HepG2 (cell line): ENCODE measurements around the gene MTHFD1L. TPM values are rescaled to one million over a fixed set of nuclear protein-coding genes. Genes with fewer than 3 reads are reported as not detected.

Experiments
- ATAD3A ChIP-seq: sonication (generic); formaldehyde crosslinking; IDR thresholded peaks from 2 replicates; pipeline ENCODE4 v1.4.0; 2020; ENCODE audit warnings: missing genetic modification reagents
- CBX5 ChIP-seq: sonication (generic); formaldehyde crosslinking; IDR thresholded peaks from 2 replicates; pipeline ENCODE4 v1.4.0; 2020; ENCODE audit warnings: missing genetic modification reagents, borderline replicate concordance
- DNMT1 ChIP-seq: sonication (generic); formaldehyde crosslinking; IDR thresholded peaks from 2 replicates; pipeline ENCODE4 v1.5.1; 2020; ENCODE audit warnings: mild to moderate bottlenecking, missing genetic modification reagents
- ELF1 ChIP-seq: sonication (generic); formaldehyde crosslinking; IDR thresholded peaks from 2 replicates; pipeline ENCODE4 v1.4.0; 2020; ENCODE audit warnings: missing genetic modification reagents
- GATAD1 ChIP-seq: IDR thresholded peaks from 2 replicates; pipeline ENCODE4 v1.6.1; 2016; ENCODE audit warnings: missing genetic modification reagents, missing compliant biosample characterization
- GRHL1 ChIP-seq: sonication (generic); formaldehyde crosslinking; conservative IDR thresholded peaks from 2 replicates; pipeline ENCODE4 v1.8.0; 2022; ENCODE audit warnings: missing genetic modification reagents
- HMGA1 ChIP-seq: sonication (generic); formaldehyde crosslinking; conservative IDR thresholded peaks from 2 replicates; pipeline ENCODE4 v1.4.0; 2020; ENCODE audit warnings: missing genetic modification reagents
- IRF9 ChIP-seq: sonication (generic); formaldehyde crosslinking; IDR thresholded peaks from 2 replicates; pipeline ENCODE4 v1.8.0; 2022; ENCODE audit warnings: missing genetic modification reagents, mild to moderate bottlenecking, borderline replicate concordance
- PLRG1 ChIP-seq: fragments of 450-650 bp; conservative IDR thresholded peaks from 2 replicates; pipeline ENCODE4 v1.6.1; 2016
- POGK ChIP-seq: sonication (generic); formaldehyde crosslinking; conservative IDR thresholded peaks from 2 replicates; pipeline ENCODE4 v1.8.0; 2022; ENCODE audit warnings: mild to moderate bottlenecking, moderate library complexity, missing genetic modification reagents
- SP140L ChIP-seq: sonication (generic); formaldehyde crosslinking; IDR thresholded peaks from 2 replicates; pipeline ENCODE4 v1.4.0; 2020; ENCODE audit warnings: missing genetic modification reagents, borderline replicate concordance
- TAF15 ChIP-seq: fragments of 200-400 bp; formaldehyde crosslinking; IDR thresholded peaks from one replicate; pipeline ENCODE4 v1.6.1; 2018; ENCODE audit warnings: mild to moderate bottlenecking, low read depth, low read length; ENCODE audit not compliant: poor library complexity, severe bottlenecking
- TEAD3 ChIP-seq: optimal IDR thresholded peaks from 2 replicates; pipeline ENCODE3; 2016; ENCODE audit warnings: borderline replicate concordance
- TFAP4 ChIP-seq: sonication (generic); IDR thresholded peaks from 2 replicates; pipeline ENCODE4 v1.6.1; 2016; ENCODE audit warnings: low read depth, borderline replicate concordance
- TRIM22 ChIP-seq: fragments of 450-650 bp; IDR thresholded peaks from 2 replicates; pipeline ENCODE4 v1.6.1; 2017
- ZBTB33 ChIP-seq: sonication (generic); formaldehyde crosslinking; IDR thresholded peaks from 2 replicates; pipeline ENCODE4 v1.4.0; 2020; ENCODE audit warnings: missing genetic modification reagents
- ZNF747 ChIP-seq: sonication (generic); formaldehyde crosslinking; IDR thresholded peaks from 2 replicates; pipeline ENCODE4 v1.8.1; 2023; ENCODE audit warnings: missing genetic modification reagents, mild to moderate bottlenecking, borderline replicate concordance
- ZSCAN5A ChIP-seq: sonication (generic); formaldehyde crosslinking; IDR thresholded peaks from 2 replicates; pipeline ENCODE4 v1.8.0; 2022; ENCODE audit warnings: mild to moderate bottlenecking, missing genetic modification reagents, borderline replicate concordance
- polyA plus RNA-seq, 8 experiments: library from polyadenylated mRNA; depleted of rRNA in 3 of 8; stranded (reverse) in 7 of 8; unstranded in 1 of 8; fragments of >200 nt; fragmentation: Illumina TruSeq in 4 of 8; extraction: Trizol in 4 of 8; gene quantifications; 2 replicates each; pipeline versions ENCODE4 v1.2.1 to v1.2.3, GENCODE V29; 2011 to 2016; ENCODE audit warnings: low read depth in 4 of 8, missing spikeins in 1 of 8, mixed read lengths in 1 of 8; ENCODE audit not compliant: insufficient read depth in 1 of 8
- total RNA-seq, 5 experiments: library from RNA; depleted of rRNA; stranded (reverse); fragments of >200 nt; fragmentation: Illumina TruSeq; extraction: Trizol; gene quantifications; 2 replicates each; pipeline ENCODE4 v1.2.3, GENCODE V29; 2016; ENCODE audit warnings: low read depth in 1 of 5

Gene MTHFD1L
- total and polyA plus RNA-seq, 2 of the 13 experiments (the other 11 are each of a cell fraction or from before 2014, with no cell fraction given), result 24.0 to 39.6 TPM

GRCh38 chr6:150866147-150866990 is 867 bp downstream of the MTHFD1L start (continued):
- TF ChIP-seq HMGA1 (CRISPR knock-in tag), result no peak
- TF ChIP-seq TRIM22, result no peak
- peak; percentile 91 for TF ChIP-seq ZSCAN5A (CRISPR knock-in tag)
- TF ChIP-seq ZNF747 (CRISPR knock-in tag), result peak; percentile 11; the same call in 1 of the 2 replicates
- peak; percentile 86 for TF ChIP-seq IRF9 (CRISPR knock-in tag)
- TF ChIP-seq ATAD3A (CRISPR knock-in tag), result no peak
- peak; percentile 83; the same call in 1 of the 2 replicates for TF ChIP-seq TFAP4
- TF ChIP-seq CBX5 (CRISPR knock-in tag), result peak; percentile 67; the same call in 1 of the 2 replicates
- TF ChIP-seq POGK (CRISPR knock-in tag), result peak; percentile 99
- TF ChIP-seq ZBTB33 (CRISPR knock-in tag), result no peak
- peak; percentile 77; the same call in 1 of the 2 replicates for TF ChIP-seq GATAD1
- TF ChIP-seq SP140L, result no peak
- peak; percentile 46; the same call in 1 of the 2 replicates for TF ChIP-seq ELF1 (CRISPR knock-in tag)
- TF ChIP-seq GRHL1 (CRISPR knock-in tag), result no peak
- TF ChIP-seq PLRG1, result no peak
- peak; percentile 38 for TF ChIP-seq TEAD3
- TF ChIP-seq DNMT1 (CRISPR knock-in tag), result peak; percentile 84; the same call in 1 of the 2 replicates
- peak; percentile 43 for TF ChIP-seq TAF15
